PC-9 (cell line): ENCODE data around the gene ING5. TPM values are rescaled to one million over a fixed set of nuclear protein-coding genes. Genes with fewer than 3 reads are reported as not detected.
A peak's percentile ranks its signal among the peaks of the same experiment; 100 is the strongest.

Experiments used
- BruUV-seq: library from RNA; stranded (reverse); fragments of 400-500 nt; replicated peaks from 2 replicates; lab custom pipeline; 2021; lab: Mats Ljungman, UMichigan
- CTCF ChIA-PET: fragments of 300-600 bp; sonication (Branson Sonifier 250); formaldehyde crosslinking; loops from one replicate; lab custom pipeline; 2022; ENCODE audit warnings: antibody characterized with exemption; lab: Charles Lee
- POLR2A ChIA-PET: fragments of 300-600 bp; sonication (Branson Sonifier 250); formaldehyde crosslinking; loops from one replicate; lab custom pipeline; 2022; ENCODE audit warnings: antibody characterized with exemption; ENCODE audit not compliant: unreplicated experiment; lab: Charles Lee
- DNase-seq, 2 experiments: peaks; one replicate each; pipeline versions ENCODE4 v3.0.0 to v3.0.0-alpha.2; 2015 to 2022; ENCODE audit warnings: mixed read lengths in 1 of 2
- H2AFZ ChIP-seq: fragments of 200-600 bp; sonication (generic); 2 replicates; pipeline ENCODE4 v1.8.1; 2017; ENCODE audit warnings: antibody characterized with exemption
- H3F3A ChIP-seq: fragments of 200-600 bp; sonication (generic); 2 replicates; pipeline ENCODE4 v1.8.1; 2017; ENCODE audit warnings: antibody characterized with exemption, mild to moderate bottlenecking, low read depth; ENCODE audit not compliant: insufficient read depth
- H3K27ac ChIP-seq: fragments of 200-600 bp; sonication (generic); 2 replicates; pipeline ENCODE4 v1.6.1; 2016; ENCODE audit warnings: mixed run types
- H3K27me3 ChIP-seq: fragments of 200-600 bp; sonication (generic); 2 replicates; pipeline ENCODE4 v1.6.1; 2016; ENCODE audit warnings: low read depth, mixed run types; ENCODE audit not compliant: insufficient read depth
- H3K36me3 ChIP-seq: fragments of 200-600 bp; sonication (generic); 2 replicates; pipeline ENCODE4 v1.6.1; 2016; ENCODE audit warnings: low read depth, mixed run types
- H3K4me1 ChIP-seq: fragments of 200-600 bp; sonication (generic); replicated peaks from 2 replicates; pipeline ENCODE4 v1.6.1; 2016; ENCODE audit warnings: mixed run types; ENCODE audit not compliant: insufficient read depth
- H3K4me2 ChIP-seq: fragments of 200-600 bp; sonication (generic); 2 replicates; pipeline ENCODE4 v1.6.1; 2017; ENCODE audit warnings: mixed run types
- H3K4me3 ChIP-seq: fragments of 200-600 bp; sonication (generic); 2 replicates; pipeline ENCODE4 v1.6.1; 2016; ENCODE audit warnings: mixed run types
- H3K79me2 ChIP-seq: fragments of 200-600 bp; sonication (generic); 2 replicates; pipeline ENCODE4 v1.6.1; 2017; ENCODE audit warnings: low read depth, mixed run types
- H3K9me2 ChIP-seq: fragments of 200-600 bp; sonication (generic); 2 replicates; pipeline ENCODE4 v1.8.1; 2017; ENCODE audit warnings: mild to moderate bottlenecking; ENCODE audit not compliant: insufficient read depth
- H3K9me3 ChIP-seq: fragments of 200-600 bp; sonication (generic); 2 replicates; pipeline ENCODE4 v1.8.1; 2016; ENCODE audit warnings: low read depth; ENCODE audit not compliant: insufficient read depth
- H4K20me1 ChIP-seq: fragments of 200-600 bp; sonication (generic); 2 replicates; pipeline ENCODE4 v1.8.1; 2017; ENCODE audit not compliant: insufficient read depth
- EZH2 ChIP-seq: fragments of 200-600 bp; sonication (generic); IDR thresholded peaks from 2 replicates; pipeline ENCODE4 v1.8.0; 2017; ENCODE audit warnings: antibody characterized with exemption, low read depth
- intact Hi-C: fragments of 100-400 bp; cut with micrococcal nuclease; formaldehyde crosslinking; loops from one replicate; pipeline ENCODE4 v1.10.0; 2022; ENCODE audit not compliant: unreplicated experiment
- total RNA-seq: library from RNA; stranded (reverse); gene quantifications from 2 replicates; pipeline ENCODE4 v1.2.3, GENCODE V29; 2021
- TF ChIP-seq, protein P1 (sequence below): fragments of 200-600 bp; sonication (generic); conservative IDR thresholded peaks from 2 replicates; pipeline ENCODE4 v1.6.1; 2017; ENCODE audit warnings: mixed run types, antibody characterized with exemption, mild to moderate bottlenecking, moderate library complexity

ING5 gene
- total RNA-seq, 1 experiment from 2014 or later: 79.7 TPM

DNA sequence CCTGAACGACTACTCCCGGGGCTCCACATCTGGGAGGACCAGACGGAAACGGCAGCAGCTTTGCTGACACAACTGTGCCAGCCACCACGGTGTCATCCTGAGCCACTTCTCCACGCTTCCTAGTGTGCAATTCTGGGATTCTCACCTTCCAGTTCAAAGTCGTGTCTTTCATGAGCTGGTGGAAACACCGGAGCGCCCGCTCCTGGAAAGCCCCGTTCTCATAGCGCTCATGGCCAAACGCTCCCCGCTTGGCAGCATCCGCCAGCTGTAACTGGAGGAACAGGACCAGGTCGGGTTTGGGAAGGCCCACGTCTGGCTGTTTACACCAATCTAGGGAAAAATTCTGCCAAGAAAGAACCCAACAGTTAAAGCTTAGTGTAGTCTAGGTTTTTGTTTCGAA lies 23.5 kb upstream of the ING5 start:
- peaks cover 17% of the 10 kb centered on the region; the same call in 1 of the 2 replicates for H3K79me2 ChIP-seq
- no peak overlapping the region for H3K27ac ChIP-seq
- H3K4me2 ChIP-seq: no peak overlapping the region
- DNase-seq: no peak
- H3K27me3 ChIP-seq: no peaks in the 10 kb centered on the region
- no peak overlapping the region for H3K4me3 ChIP-seq
- 0 out of 2 replicates have a peak, but pooled peaks cover 7% of the 10 kb centered on the region for H3K4me1 ChIP-seq
- no TSS peak for BruUV-seq
- no peak for TF ChIP-seq EZH2
- TF ChIP-seq, protein P1, sequence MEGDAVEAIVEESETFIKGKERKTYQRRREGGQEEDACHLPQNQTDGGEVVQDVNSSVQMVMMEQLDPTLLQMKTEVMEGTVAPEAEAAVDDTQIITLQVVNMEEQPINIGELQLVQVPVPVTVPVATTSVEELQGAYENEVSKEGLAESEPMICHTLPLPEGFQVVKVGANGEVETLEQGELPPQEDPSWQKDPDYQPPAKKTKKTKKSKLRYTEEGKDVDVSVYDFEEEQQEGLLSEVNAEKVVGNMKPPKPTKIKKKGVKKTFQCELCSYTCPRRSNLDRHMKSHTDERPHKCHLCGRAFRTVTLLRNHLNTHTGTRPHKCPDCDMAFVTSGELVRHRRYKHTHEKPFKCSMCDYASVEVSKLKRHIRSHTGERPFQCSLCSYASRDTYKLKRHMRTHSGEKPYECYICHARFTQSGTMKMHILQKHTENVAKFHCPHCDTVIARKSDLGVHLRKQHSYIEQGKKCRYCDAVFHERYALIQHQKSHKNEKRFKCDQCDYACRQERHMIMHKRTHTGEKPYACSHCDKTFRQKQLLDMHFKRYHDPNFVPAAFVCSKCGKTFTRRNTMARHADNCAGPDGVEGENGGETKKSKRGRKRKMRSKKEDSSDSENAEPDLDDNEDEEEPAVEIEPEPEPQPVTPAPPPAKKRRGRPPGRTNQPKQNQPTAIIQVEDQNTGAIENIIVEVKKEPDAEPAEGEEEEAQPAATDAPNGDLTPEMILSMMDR: no peak
- H3K9me2 ChIP-seq: no peaks in the 10 kb centered on the region
- POLR2A ChIA-PET: interaction anchor here (0.7 kb wide), 1 partner anchor 449 kb away, joined by 6 read pairs; no protein-coding TSS in a partner anchor
- peaks cover 25% of the 10 kb centered on the region; the same call in 1 of the 2 replicates for H4K20me1 ChIP-seq
- CTCF ChIA-PET: no interaction called here
- intact Hi-C loops: no loop called here
- H3K9me3 ChIP-seq: no peaks in the 10 kb centered on the region
- peaks cover 31% of the 10 kb centered on the region for H3F3A ChIP-seq
- no peak overlapping the region for H2AFZ ChIP-seq
- peaks cover 23% of the 10 kb centered on the region for H3K36me3 ChIP-seq

- Histone ChIP-seq H3K79me2 (peaks cover 19% of the 10 kb centered on the region), H3K4me3 (no peak overlapping the region), H3K9me2 (no peaks in the 10 kb centered on the region), H3K27ac (no peak overlapping the region), H3F3A (peaks cover 28% of the 10 kb centered on the region), H3K4me1 (0 out of 2 replicates have a peak, but pooled peaks cover 7% of the 10 kb centered on the region), H4K20me1 (peaks cover 25% of the 10 kb centered on the region; the same call in 1 of the 2 replicates), H3K9me3 (no peaks in the 10 kb centered on the region), H2AFZ (no peak overlapping the region), H3K4me2 (no peak overlapping the region), H3K36me3 (peaks cover 23% of the 10 kb centered on the region), H3K27me3 (no peaks in the 10 kb centered on the region)
- ChIA-PET POLR2A (interaction anchor here (0.7 kb wide), 1 partner anchor 450 kb away, joined by 6 read pairs; no protein-coding TSS in a partner anchor), CTCF (interaction anchor here (0.5 to 0.6 kb wide), 2 partner anchors 22 to 41 kb away, joined by 3 to 4 read pairs; no protein-coding TSS in a partner anchor)
- BruUV-seq: no TSS peak
- peak in 1 of 2 experiments; percentile 31 for DNase-seq
- TF ChIP-seq EZH2: no peak
- TF ChIP-seq, protein P1: no peak
- intact Hi-C loops: no loop called here
Observed at GRCh38 chr2:241678784-241679540, 22.9 kb upstream of the ING5 start.

- ChIA-PET POLR2A (interaction anchor here (0.7 kb wide), 1 partner anchor 32 kb away, joined by 4 read pairs; no protein-coding TSS in a partner anchor), CTCF (no interaction called here)
- intact Hi-C loops: no loop called here
- no peak overlapping the region for H3K4me3 ChIP-seq
- no peak for TF ChIP-seq EZH2
- TF ChIP-seq, protein P1: no peak
- peaks cover 23% of the 10 kb centered on the region for H3F3A ChIP-seq
- no peaks in the 10 kb centered on the region for H3K9me3 ChIP-seq
- no peak overlapping the region for H2AFZ ChIP-seq
- peak in 1 of 2 experiments; percentile 1 for DNase-seq
- peaks cover 30% of the 10 kb centered on the region for H3K79me2 ChIP-seq
- H3K27ac ChIP-seq: no peak overlapping the region
- H3K4me2 ChIP-seq: no peak overlapping the region
- H3K27me3 ChIP-seq: no peaks in the 10 kb centered on the region
- no peaks in the 10 kb centered on the region for H3K9me2 ChIP-seq
- 0 out of 2 replicates have a peak, but pooled peaks cover 7% of the 10 kb centered on the region for H3K4me1 ChIP-seq
- peaks cover 24% of the 10 kb centered on the region; the same call in 1 of the 2 replicates for H4K20me1 ChIP-seq
- peaks cover 32% of the 10 kb centered on the region for H3K36me3 ChIP-seq
- BruUV-seq: no TSS peak
Observed at GRCh38 chr2:241680044-241680443, 21.8 kb upstream of the ING5 start.
